Smooth muscle cell (in vitro differentiated cells): ENCODE measurements around the gene YKT6. TPM values are rescaled to one million over a fixed set of nuclear protein-coding genes. Genes with fewer than 3 reads are reported as not detected.

Experiments used
- DNase-seq: peaks from one replicate; lab custom pipeline; 2025; ENCODE audit not compliant: unreplicated experiment; lab: John Stamatoyannopoulos, UW
- H2AFZ ChIP-seq: fragments of 200-600 bp; sonication (generic); 2 replicates; pipeline ENCODE4 v1.6.0; 2016; ENCODE audit warnings: antibody characterized with exemption, low read depth, mild to moderate bottlenecking
- H3F3A ChIP-seq: fragments of 200-600 bp; sonication (generic); 2 replicates; pipeline ENCODE4 v1.6.0; 2017; ENCODE audit warnings: antibody characterized with exemption, low read depth
- H3K27ac ChIP-seq: fragments of 200-600 bp; sonication (generic); 2 replicates; pipeline ENCODE4 v1.5.1; 2016; ENCODE audit warnings: low read depth, mild to moderate bottlenecking
- H3K27me3 ChIP-seq: fragments of 200-600 bp; sonication (generic); 2 replicates; pipeline ENCODE4 v1.6.1; 2016; ENCODE audit warnings: low read depth, mild to moderate bottlenecking
- H3K36me3 ChIP-seq: fragments of 200-600 bp; sonication (generic); 2 replicates; pipeline ENCODE4 v1.5.1; 2016; ENCODE audit warnings: low read depth
- H3K4me1 ChIP-seq: fragments of 200-600 bp; sonication (generic); 2 replicates; pipeline ENCODE4 v1.5.1; 2016; ENCODE audit warnings: low read depth
- H3K4me2 ChIP-seq: fragments of 200-600 bp; sonication (generic); 2 replicates; pipeline ENCODE4 v1.6.0; 2016; ENCODE audit warnings: mild to moderate bottlenecking
- H3K4me3 ChIP-seq: fragments of 200-600 bp; sonication (generic); 2 replicates; pipeline ENCODE4 v1.5.1; 2016; ENCODE audit warnings: mild to moderate bottlenecking
- H3K79me2 ChIP-seq: fragments of 200-600 bp; sonication (generic); 2 replicates; pipeline ENCODE4 v1.6.0; 2016; ENCODE audit warnings: low read depth, mild to moderate bottlenecking
- H3K9ac ChIP-seq: fragments of 200-600 bp; sonication (generic); 2 replicates; pipeline ENCODE4 v1.6.0; 2016; ENCODE audit warnings: low read depth
- H3K9me3 ChIP-seq: fragments of 200-600 bp; sonication (generic); replicated peaks from 2 replicates; pipeline ENCODE4 v1.5.1; 2016; ENCODE audit warnings: low read depth
- H4K20me1 ChIP-seq: fragments of 200-600 bp; sonication (generic); 2 replicates; pipeline ENCODE4 v1.6.0; 2016; ENCODE audit warnings: low read depth
- CTCF ChIP-seq: fragments of 200-600 bp; sonication (generic); IDR thresholded peaks from 2 replicates; pipeline ENCODE4 v1.5.1; 2017; ENCODE audit warnings: borderline replicate concordance, mild to moderate bottlenecking, antibody characterized with exemption; ENCODE audit not compliant: insufficient read depth, poor library complexity, severe bottlenecking
- WGBS: methylation state at CpG from one replicate; pipeline ENCODE4 v1.1.7; 2016; ENCODE audit warnings: low lambda C conversion rate; 5-methylcytosine and 5-hydroxymethylcytosine counted together
- polyA plus RNA-seq: library from polyadenylated mRNA; unstranded; fragments of >200 nt; fragmentation: Nextera tagmentation; extraction: Ambion mirVana; gene quantifications from 2 replicates; pipeline ENCODE4 v1.2.1, GENCODE V29; 2016
- total RNA-seq: library from RNA; depleted of rRNA; stranded (reverse); fragments of >200 nt; gene quantifications from 2 replicates; pipeline ENCODE4 v1.2.3, GENCODE V29; 2014

YKT6 gene
- total and polyA plus RNA-seq, 2 experiments from 2014 or later, result 64.2 to 86.5 TPM

- DNase-seq, result no peak
- no peak overlapping the region for H3K4me3 ChIP-seq
- H3K79me2 ChIP-seq, result no peaks in the 10 kb centered on the region
- WGBS, result 97% methylated on average over 18 of the region's 18 CpGs
- TF ChIP-seq CTCF, result no peak
- H3K27me3 ChIP-seq, result no peaks in the 10 kb centered on the region
- H3F3A ChIP-seq, result no peaks in the 10 kb centered on the region
- H3K9me3 ChIP-seq, result no peaks in the 10 kb centered on the region
- H3K4me2 ChIP-seq, result no peak overlapping the region
- no peak overlapping the region for H3K27ac ChIP-seq
- H3K9ac ChIP-seq, result no peak overlapping the region
- peaks cover 9% of the 10 kb centered on the region for H3K4me1 ChIP-seq
- no peak overlapping the region for H2AFZ ChIP-seq
- no peaks in the 10 kb centered on the region for H3K36me3 ChIP-seq
- no peaks in the 10 kb centered on the region for H4K20me1 ChIP-seq
Measured at GRCh38 chr7:44219371-44220045, 18.7 kb downstream of the YKT6 start.

GRCh38 chr7:44220046-44220357 lies 19.2 kb downstream of the YKT6 start:
- no peaks in the 10 kb centered on the region for H4K20me1 ChIP-seq
- no peaks in the 10 kb centered on the region for H3F3A ChIP-seq
- H3K27me3 ChIP-seq, result no peaks in the 10 kb centered on the region
- no peaks in the 10 kb centered on the region for H3K36me3 ChIP-seq
- no peak overlapping the region for H2AFZ ChIP-seq
- no peak overlapping the region for H3K4me2 ChIP-seq
- no peak for DNase-seq
- H3K4me3 ChIP-seq, result no peak overlapping the region
- no peak overlapping the region for H3K9ac ChIP-seq
- no peak for TF ChIP-seq CTCF
- H3K79me2 ChIP-seq, result no peaks in the 10 kb centered on the region
- H3K4me1 ChIP-seq, result peaks cover 9% of the 10 kb centered on the region
- WGBS, result 90% methylated on average over 26 of the region's 26 CpGs
- H3K9me3 ChIP-seq, result no peaks in the 10 kb centered on the region
- no peak overlapping the region for H3K27ac ChIP-seq

- Histone ChIP-seq H3K9ac (no peak overlapping the region), H3K4me1 (peaks cover 9% of the 10 kb centered on the region), H3K27ac (no peak overlapping the region), H3K9me3 (no peaks in the 10 kb centered on the region), H3K36me3 (no peaks in the 10 kb centered on the region), H3K27me3 (no peaks in the 10 kb centered on the region), H2AFZ (no peak overlapping the region), H3K4me2 (no peak overlapping the region), H3K79me2 (no peaks in the 10 kb centered on the region), H3F3A (no peaks in the 10 kb centered on the region), H4K20me1 (no peaks in the 10 kb centered on the region), H3K4me3 (no peak overlapping the region)
- TF ChIP-seq CTCF, result no peak
- 91% methylated on average over 20 of the region's 24 CpGs for WGBS
- no peak for DNase-seq
Measured at GRCh38 chr7:44220358-44221112, 19.8 kb downstream of the YKT6 start.
